ENCODE results near the gene SUN3. TPM values are rescaled to one million over a fixed set of nuclear protein-coding genes. Genes with fewer than 3 reads are reported as not detected.
A peak's percentile ranks its signal among the peaks of the same experiment; 100 is the strongest.

Gene SUN3
- total and polyA plus RNA-seq, 2 experiments from 2014 or later: not detected

- H3K9ac ChIP-seq: no peak overlapping the region
- 0 out of 2 replicates have a peak, but pooled peaks cover 14% of the 10 kb centered on the region for H3F3A ChIP-seq (ENCODE audit: insufficient read depth)
- TF ChIP-seq EZH2phosphoT487 (IDR thresholded peaks at IDR 0.05; ENCODE audit: insufficient read depth, low read depth) (no peak), EZH2 (IDR thresholded peaks at IDR 0.05; ENCODE audit: insufficient read depth, poor library complexity, severe bottlenecking) (no peak)
- no peaks in the 10 kb centered on the region for H3K9me2 ChIP-seq (ENCODE audit: insufficient read depth)
- H3K4me2 ChIP-seq (ENCODE audit: unreplicated experiment): no peak overlapping the region
- H3K36me3 ChIP-seq (ENCODE audit: low read depth): peaks cover 62% of the 10 kb centered on the region
- H3K4me3 ChIP-seq: no peak overlapping the region
- H3K4me1 ChIP-seq (ENCODE audit: insufficient read depth): no peaks in the 10 kb centered on the region; the same call in 1 of the 2 replicates
- no peak overlapping the region for H3K27ac ChIP-seq
- peaks cover 7% of the 10 kb centered on the region; the same call in 1 of the 2 replicates for H3K79me2 ChIP-seq (ENCODE audit: insufficient read depth)
- peak; percentile 62 for DNase-seq
- WGBS, 2 experiments (ENCODE audit: low coverage in 1 of 2, low lambda C conversion rate in 2 of 2, missing lambda C conversion rate in 2 of 2): 81 to 85% methylated on average over 5 of the region's 5 CpGs
- no peaks in the 10 kb centered on the region for H4K20me1 ChIP-seq (ENCODE audit: insufficient read depth)
- no peaks in the 10 kb centered on the region for H3K9me3 ChIP-seq (ENCODE audit: low read depth)
- in situ Hi-C loops (cut with MboI): no loop called here
- no peak overlapping the region for H2AFZ ChIP-seq
- no peaks in the 10 kb centered on the region for H3K27me3 ChIP-seq (replicated peaks; ENCODE audit: insufficient read depth)
Measured at GRCh38 chr7:47968847-47969774, 59.8 kb downstream of the SUN3 start.

GRCh38 chr7:47967708-47968107 lies 61.2 kb downstream of the SUN3 start:
- no peak overlapping the region for H2AFZ ChIP-seq
- H3K79me2 ChIP-seq (ENCODE audit: insufficient read depth): no peaks in the 10 kb centered on the region
- TF ChIP-seq EZH2 (IDR thresholded peaks at IDR 0.05; ENCODE audit: insufficient read depth, poor library complexity, severe bottlenecking): no peak
- TF ChIP-seq EZH2phosphoT487 (IDR thresholded peaks at IDR 0.05; ENCODE audit: insufficient read depth, low read depth): no peak
- WGBS, 2 experiments (ENCODE audit: low coverage in 1 of 2, low lambda C conversion rate in 2 of 2, missing lambda C conversion rate in 2 of 2): 71 to 74% methylated on average over 2 of the region's 2 CpGs
- H3F3A ChIP-seq (ENCODE audit: insufficient read depth): 0 out of 2 replicates have a peak, but pooled peaks cover 14% of the 10 kb centered on the region
- H3K27ac ChIP-seq: no peak overlapping the region
- no peaks in the 10 kb centered on the region for H3K9me3 ChIP-seq (ENCODE audit: low read depth)
- H4K20me1 ChIP-seq (ENCODE audit: insufficient read depth): no peaks in the 10 kb centered on the region
- no peaks in the 10 kb centered on the region for H3K9me2 ChIP-seq (ENCODE audit: insufficient read depth)
- no peak overlapping the region for H3K4me2 ChIP-seq (ENCODE audit: unreplicated experiment)
- peaks cover 61% of the 10 kb centered on the region for H3K36me3 ChIP-seq (ENCODE audit: low read depth)
- H3K27me3 ChIP-seq (replicated peaks; ENCODE audit: insufficient read depth): no peaks in the 10 kb centered on the region
- H3K9ac ChIP-seq: no peak overlapping the region
- in situ Hi-C loops (cut with MboI): no loop called here
- H3K4me1 ChIP-seq (ENCODE audit: insufficient read depth): no peaks in the 10 kb centered on the region; the same call in 1 of the 2 replicates
- DNase-seq: no peak
- H3K4me3 ChIP-seq: no peak overlapping the region

- WGBS, 2 experiments (ENCODE audit: low coverage in 1 of 2, low lambda C conversion rate in 2 of 2, missing lambda C conversion rate in 2 of 2): 66 to 79% methylated on average over 5 of the region's 5 CpGs
- no peak for TF ChIP-seq EZH2phosphoT487 (IDR thresholded peaks at IDR 0.05; ENCODE audit: insufficient read depth, low read depth)
- no peak for TF ChIP-seq EZH2 (IDR thresholded peaks at IDR 0.05; ENCODE audit: insufficient read depth, poor library complexity, severe bottlenecking)
- no peaks in the 10 kb centered on the region for H4K20me1 ChIP-seq (ENCODE audit: insufficient read depth)
- no peaks in the 10 kb centered on the region for H3K9me2 ChIP-seq (ENCODE audit: insufficient read depth)
- H3K79me2 ChIP-seq (ENCODE audit: insufficient read depth): no peaks in the 10 kb centered on the region
- in situ Hi-C loops (cut with MboI): no loop called here
- no peak overlapping the region for H3K9ac ChIP-seq
- H3K4me1 ChIP-seq (ENCODE audit: insufficient read depth): no peaks in the 10 kb centered on the region; the same call in 1 of the 2 replicates
- H3F3A ChIP-seq (ENCODE audit: insufficient read depth): 0 out of 2 replicates have a peak, but pooled peaks cover 14% of the 10 kb centered on the region
- H3K9me3 ChIP-seq (ENCODE audit: low read depth): no peaks in the 10 kb centered on the region
- H3K36me3 ChIP-seq (ENCODE audit: low read depth): peaks cover 62% of the 10 kb centered on the region
- no peak overlapping the region for H3K4me3 ChIP-seq
- no peak overlapping the region for H3K4me2 ChIP-seq (ENCODE audit: unreplicated experiment)
- H3K27me3 ChIP-seq (replicated peaks; ENCODE audit: insufficient read depth): no peaks in the 10 kb centered on the region
- H2AFZ ChIP-seq: no peak overlapping the region
- H3K27ac ChIP-seq: no peak overlapping the region
- no peak for DNase-seq
Measured at GRCh38 chr7:47967123-47967522, 61.8 kb downstream of the SUN3 start.

GRCh38 chr7:47965456-47965855 lies 63.5 kb downstream of the SUN3 start:
- TF ChIP-seq EZH2phosphoT487 (IDR thresholded peaks at IDR 0.05; ENCODE audit: insufficient read depth, low read depth) (no peak), EZH2 (IDR thresholded peaks at IDR 0.05; ENCODE audit: insufficient read depth, poor library complexity, severe bottlenecking) (no peak)
- Histone ChIP-seq H3K4me1 (ENCODE audit: insufficient read depth) (no peaks in the 10 kb centered on the region; the same call in 1 of the 2 replicates), H3K36me3 (ENCODE audit: low read depth) (peaks cover 72% of the 10 kb centered on the region), H3K4me3 (no peak overlapping the region), H3F3A (ENCODE audit: insufficient read depth) (0 out of 2 replicates have a peak, but pooled peaks cover under 1% of the 10 kb centered on the region), H2AFZ (no peak overlapping the region), H4K20me1 (ENCODE audit: insufficient read depth) (no peaks in the 10 kb centered on the region), H3K27me3 (replicated peaks; ENCODE audit: insufficient read depth) (no peaks in the 10 kb centered on the region), H3K9me3 (ENCODE audit: low read depth) (no peaks in the 10 kb centered on the region), H3K9me2 (ENCODE audit: insufficient read depth) (no peaks in the 10 kb centered on the region), H3K4me2 (ENCODE audit: unreplicated experiment) (no peak overlapping the region), H3K27ac (no peak overlapping the region), H3K79me2 (ENCODE audit: insufficient read depth) (no peaks in the 10 kb centered on the region), H3K9ac (no peak overlapping the region)
- in situ Hi-C loops (cut with MboI): no loop called here
- no peak for DNase-seq
- WGBS, 2 experiments (ENCODE audit: low coverage in 1 of 2, low lambda C conversion rate in 2 of 2, missing lambda C conversion rate in 2 of 2): 92 to 94% methylated on average over 5 of the region's 5 CpGs
